ENCODE results near the gene C1QTNF3.

C1QTNF3 gene

GRCh38 chr5:33999978-34000377 is 43.0 kb downstream of the C1QTNF3 start:
- DNase-seq (ENCODE audit: low read depth, low spot score): no peak

GRCh38 chr5:33997331-33997983 is 45.6 kb downstream of the C1QTNF3 start:
- DNase-seq (ENCODE audit: low read depth, low spot score): no peak

- DNase-seq (ENCODE audit: low read depth, low spot score): no peak
Observed at GRCh38 chr5:33995865-33996264, 47.1 kb downstream of the C1QTNF3 start.

GRCh38 chr5:33994845-33995244 is 48.2 kb downstream of the C1QTNF3 start:
- no peak for DNase-seq (ENCODE audit: low read depth, low spot score)

GRCh38 chr5:33992864-33993263 is 50.1 kb downstream of the C1QTNF3 start:
- no peak for DNase-seq (ENCODE audit: low read depth, low spot score)

GRCh38 chr5:33985447-33985846 is 57.6 kb downstream of the C1QTNF3 start:
- DNase-seq (ENCODE audit: low read depth, low spot score): no peak

GRCh38 chr5:33984671-33985124 is 58.3 kb downstream of the C1QTNF3 start, which contains the start of gene SLC45A2:
Gene SLC45A2 (minus strand): TSS chr5:33984693. CDS start chr5:33984583, 110 bp downstream.
- DNase-seq (ENCODE audit: low read depth, low spot score): no peak

- DNase-seq (ENCODE audit: low read depth, low spot score): no peak
Observed at GRCh38 chr5:33984178-33984577, 58.8 kb downstream of the C1QTNF3 start.

- no peak for DNase-seq (ENCODE audit: low read depth, low spot score)
Observed at GRCh38 chr5:33981408-33982162, 61.4 kb downstream of the C1QTNF3 start.

- DNase-seq (ENCODE audit: low read depth, low spot score): no peak
Observed at GRCh38 chr5:33980030-33980429, 63.0 kb downstream of the C1QTNF3 start.

GRCh38 chr5:33978306-33978705 is 64.7 kb downstream of the C1QTNF3 start:
- no peak for DNase-seq (ENCODE audit: low read depth, low spot score)

- no peak for DNase-seq (ENCODE audit: low read depth, low spot score)
Observed at GRCh38 chr5:33976307-33976706, 66.7 kb downstream of the C1QTNF3 start.

GRCh38 chr5:33975852-33976251 is 67.2 kb downstream of the C1QTNF3 start:
- DNase-seq (ENCODE audit: low read depth, low spot score): no peak

- DNase-seq (ENCODE audit: low read depth, low spot score): no peak
Observed at GRCh38 chr5:33973271-33973670, 69.7 kb downstream of the C1QTNF3 start.

- DNase-seq (ENCODE audit: low read depth, low spot score): no peak
Observed at GRCh38 chr5:33969572-33970452, 73.2 kb downstream of the C1QTNF3 start.

GRCh38 chr5:33968211-33969005 is 74.6 kb downstream of the C1QTNF3 start:
- no peak for DNase-seq (ENCODE audit: low read depth, low spot score)
